Peyer's patch (tissue), 4 donors: ENCODE measurements around the gene PIGR. TPM values are rescaled to one million over a fixed set of nuclear protein-coding genes. Genes with fewer than 3 reads are reported as not detected.

Experiments used
- DNase-seq, 3 donors: peaks; one replicate each; pipeline ENCODE4 v3.0.0-alpha.2; 2017 to 2019
- H3K27ac ChIP-seq, 4 donors: fragments of 200-600 bp; sonication (generic); one replicate each; pipeline ENCODE4 v1.5.1; 2016 to 2019
- H3K27me3 ChIP-seq, 2 donors: fragments of 200-600 bp; sonication (generic); one replicate each; pipeline ENCODE4 v1.5.1; 2019
- H3K36me3 ChIP-seq, 3 donors: fragments of 200-600 bp; sonication (generic); one replicate each; pipeline ENCODE4 v1.5.1; 2016 to 2019
- H3K4me1 ChIP-seq, 4 donors: fragments of 200-600 bp; sonication (generic); one replicate each; pipeline ENCODE4 v1.5.1; 2016 to 2019
- H3K4me3 ChIP-seq, 4 donors: fragments of 200-600 bp; sonication (generic); 1 replicate in 3 of 4; 2 replicates in 1 of 4; pipeline ENCODE4 v1.5.1; 2016 to 2019; ENCODE audit warnings: mild to moderate bottlenecking in 1 of 4
- H3K9me3 ChIP-seq, 4 donors: fragments of 200-600 bp; sonication (generic); one replicate each; pipeline ENCODE4 v1.5.1; 2016 to 2019; ENCODE audit warnings: mild to moderate bottlenecking in 1 of 4
- CTCF ChIP-seq, 6 experiments: fragments of 450-650 bp in 4 of 6; fragments of 200-600 bp in 2 of 6; sonication (generic) in 1 of 6; IDR thresholded peaks; one replicate each; pipeline ENCODE4 v1.5.1; 2017 to 2019; ENCODE audit warnings: antibody characterized with exemption in 6 of 6, mild to moderate bottlenecking in 3 of 6, moderate library complexity in 1 of 6
- POLR2A ChIP-seq, 2 donors: fragments of 450-650 bp; IDR thresholded peaks; one replicate each; pipeline ENCODE4 v1.5.1; 2017; ENCODE audit warnings: antibody characterized with exemption in 2 of 2, mild to moderate bottlenecking in 2 of 2, moderate library complexity in 2 of 2
- total RNA-seq, 4 donors: library from RNA; depleted of rRNA; stranded (reverse); fragments of >200 nt; gene quantifications; one replicate each; pipeline ENCODE4 v1.1.0, GENCODE V29; 2016

The PIGR gene
- total RNA-seq, 4 donors from 2014 or later, result 588 to 3,176 (median 2,192) TPM

- Histone ChIP-seq H3K27ac (no peak overlapping the region), H3K4me1 (no peaks in the 10 kb centered on the region), H3K27me3 (no peaks in the 10 kb centered on the region), H3K4me3 (no peak overlapping the region), H3K9me3 (no peaks in the 10 kb centered on the region), H3K36me3 (no peaks in the 10 kb centered on the region)
- TF ChIP-seq CTCF (IDR thresholded peaks at IDR 0.05) (no peak), POLR2A (IDR thresholded peaks at IDR 0.05) (no peak)
- no peak for DNase-seq
Observed at GRCh38 chr1:206985162-206985749, 39.0 kb upstream of the PIGR start.

- DNase-seq, result peak in 2 of 3 donors; percentile 52 to 90
- H3K27me3 ChIP-seq, result no peaks in the 10 kb centered on the region
- no peaks in the 10 kb centered on the region for H3K36me3 ChIP-seq
- H3K4me3 ChIP-seq, result no peak overlapping the region
- H3K9me3 ChIP-seq, result no peaks in the 10 kb centered on the region
- TF ChIP-seq CTCF (IDR thresholded peaks at IDR 0.05), result peak in 5 of 6 experiments; percentile 41 to 87 (median 86)
- TF ChIP-seq POLR2A (IDR thresholded peaks at IDR 0.05), result no peak
- no peaks in the 10 kb centered on the region for H3K4me1 ChIP-seq
- no peak overlapping the region for H3K27ac ChIP-seq
Observed at GRCh38 chr1:206982216-206982615, 36.0 kb upstream of the PIGR start.

GRCh38 chr1:206979379-206980043 lies 33.2 kb upstream of the PIGR start:
- Histone ChIP-seq H3K36me3 (no peaks in the 10 kb centered on the region), H3K27ac (no peak overlapping the region)
- DNase-seq, result no peak

GRCh38 chr1:206978259-206978658 lies 32.0 kb upstream of the PIGR start:
- DNase-seq, result no peak
- peaks cover 0 to 14% (median 0%) of the 10 kb centered on the region in 4 donors for H3K4me1 ChIP-seq

More at GRCh38 chr1:206979379-206980043, 33.2 kb upstream of the PIGR start:
- TF ChIP-seq POLR2A (IDR thresholded peaks at IDR 0.05) (no peak), CTCF (IDR thresholded peaks at IDR 0.05) (peak in 5 of 6 experiments; percentile 7 to 79 (median 74))
- Histone ChIP-seq H3K4me3 (no peak overlapping the region), H3K9me3 (no peaks in the 10 kb centered on the region), H3K27me3 (no peaks in the 10 kb centered on the region), H3K4me1 (peaks cover 0 to 3% (median 0%) of the 10 kb centered on the region in 4 donors)

GRCh38 chr1:206975306-206975705 lies 29.0 kb upstream of the PIGR start:
- no peak overlapping the region for H3K4me3 ChIP-seq
- H3K4me1 ChIP-seq, result peaks cover 0 to 39% (median 2%) of the 10 kb centered on the region in 4 donors
- peak in 1 of 3 donors; percentile 74 for DNase-seq
- no peaks in the 10 kb centered on the region for H3K9me3 ChIP-seq
- H3K36me3 ChIP-seq, result no peaks in the 10 kb centered on the region
- H3K27ac ChIP-seq, result no peak overlapping the region
- TF ChIP-seq POLR2A (IDR thresholded peaks at IDR 0.05) (no peak), CTCF (IDR thresholded peaks at IDR 0.05) (no peak)
- no peaks in the 10 kb centered on the region for H3K27me3 ChIP-seq

More at GRCh38 chr1:206978259-206978658, 32.0 kb upstream of the PIGR start:
- Histone ChIP-seq H3K36me3 (no peaks in the 10 kb centered on the region), H3K27me3 (no peaks in the 10 kb centered on the region), H3K4me3 (no peak overlapping the region), H3K9me3 (no peaks in the 10 kb centered on the region), H3K27ac (no peak overlapping the region)
- no peak for TF ChIP-seq POLR2A (IDR thresholded peaks at IDR 0.05)
- peak in 1 of 6 experiments; percentile 4 for TF ChIP-seq CTCF (IDR thresholded peaks at IDR 0.05)
